H1 (cell line): ENCODE measurements around the gene TNFAIP2. TPM values are rescaled to one million over a fixed set of nuclear protein-coding genes. Genes with fewer than 3 reads are reported as not detected.

Source experiments
- CTCF ChIA-PET: fragments of 300-600 bp; sonication (Branson Sonifier 250); formaldehyde crosslinking; loops from one replicate; lab custom pipeline; 2021; ENCODE audit not compliant: partially characterized antibody; lab: Charles Lee
- POLR2A ChIA-PET: fragments of 300-600 bp; sonication (Branson Sonifier 250); formaldehyde crosslinking; loops from one replicate; lab custom pipeline; 2021; ENCODE audit warnings: inconsistent platforms; ENCODE audit not compliant: partially characterized antibody; lab: Charles Lee
- DNase-seq, 2 experiments: peaks; one replicate each; pipeline versions ENCODE4 v3.0.0 to v3.0.0-alpha.2; 2010 to 2022; ENCODE audit warnings: low spot score in 2 of 2, low read depth in 1 of 2, mixed read lengths in 1 of 2
- FAIRE-seq: peaks from 2 replicates; lab custom pipeline; 2011; peaks lifted over from hg19 to GRCh38; lab: Jason Lieb, UNC
- H2AFZ ChIP-seq: 2 replicates; pipeline ENCODE4 v1.8.1; 2012; ENCODE audit warnings: low read length, inconsistent platforms
- H2AK5ac ChIP-seq: 2 replicates; pipeline ENCODE4 v1.6.1; 2013; ENCODE audit warnings: low read depth, low read length
- H2BK120ac ChIP-seq: replicated peaks from 2 replicates; pipeline ENCODE3; 2013; ENCODE audit warnings: low read depth, low read length, inconsistent platforms
- H2BK12ac ChIP-seq: 2 replicates; pipeline ENCODE4 v1.6.1; 2013; ENCODE audit warnings: low read depth, low read length
- H2BK15ac ChIP-seq: 2 replicates; pipeline ENCODE4 v1.6.1; 2013; ENCODE audit warnings: low read length
- H2BK20ac ChIP-seq: 2 replicates; pipeline ENCODE4 v1.6.1; 2013; ENCODE audit warnings: low read length
- H2BK5ac ChIP-seq: 2 replicates; pipeline ENCODE4 v1.6.1; 2013; ENCODE audit warnings: low read depth, low read length
- H3K14ac ChIP-seq: 2 replicates; pipeline ENCODE4 v1.6.1; 2013; ENCODE audit warnings: inconsistent platforms; ENCODE audit not compliant: insufficient read length
- H3K18ac ChIP-seq: 2 replicates; pipeline ENCODE4 v1.6.1; 2013; ENCODE audit warnings: low read length; ENCODE audit errors: extremely low read depth
- H3K23ac ChIP-seq: 2 replicates; pipeline ENCODE4 v1.6.1; 2013; ENCODE audit warnings: inconsistent platforms; ENCODE audit not compliant: insufficient read length
- H3K23me2 ChIP-seq: 2 replicates; pipeline ENCODE4 v1.6.1; 2013; ENCODE audit warnings: low read depth, low read length
- H3K27ac ChIP-seq: 2 replicates; pipeline ENCODE4 v1.6.1; 2011; ENCODE audit warnings: low read depth, low read length, inconsistent platforms
- H3K27me3 ChIP-seq, 4 experiments: replicated peaks in 1 of 4; 1 replicate in 1 of 4; 2 replicates in 3 of 4; pipeline versions ENCODE4 v1.6.1 to v1.8.1; 2011 to 2013; ENCODE audit warnings: low read length in 3 of 4, mild to moderate bottlenecking in 3 of 4, inconsistent platforms in 2 of 4, mixed read lengths in 2 of 4, moderate library complexity in 1 of 4; ENCODE audit not compliant: control insufficient read depth in 3 of 4, insufficient read depth in 3 of 4; ENCODE audit errors: extremely low read depth in 1 of 4
- H3K36me3 ChIP-seq, 4 experiments: 2 replicates each; pipeline versions ENCODE4 v1.6.1 to v1.8.1; 2011 to 2013; ENCODE audit warnings: mild to moderate bottlenecking in 4 of 4, low read length in 3 of 4, moderate library complexity in 2 of 4, control low read depth in 1 of 4, inconsistent platforms in 1 of 4; ENCODE audit not compliant: insufficient read depth in 4 of 4, control insufficient read depth in 2 of 4
- H3K4ac ChIP-seq: replicated peaks from 2 replicates; pipeline ENCODE3; 2013; ENCODE audit warnings: low read length, low read depth, mixed read lengths, inconsistent platforms; ENCODE audit not compliant: insufficient read length
- H3K4me1 ChIP-seq, 4 experiments: replicated peaks in 1 of 4; 1 replicate in 1 of 4; 2 replicates in 3 of 4; pipeline versions ENCODE4 v1.6.1 to v1.8.1; 2011 to 2013; ENCODE audit warnings: low read length in 3 of 4, inconsistent platforms in 2 of 4, mixed read lengths in 1 of 4; ENCODE audit not compliant: insufficient read depth in 4 of 4, control insufficient read depth in 3 of 4
- H3K4me2 ChIP-seq, 2 experiments: 2 replicates each; pipeline versions ENCODE4 v1.6.1 to v1.8.1; 2011 to 2013; ENCODE audit warnings: low read depth in 2 of 2, low read length in 2 of 2, control low read depth in 1 of 2, inconsistent platforms in 1 of 2, mild to moderate bottlenecking in 1 of 2; ENCODE audit not compliant: insufficient read depth in 1 of 2
- H3K4me3 ChIP-seq, 4 experiments: fragments of 200-600, 300-600 bp in 1 of 4; sonication (generic), shearing (Covaris generic), sonication (Bioruptor Twin) in 1 of 4; 2 replicates each; pipeline versions ENCODE4 v1.5.1 to v1.8.1; 2011 to 2016; ENCODE audit warnings: low read length in 4 of 4, low read depth in 3 of 4, control low read depth in 2 of 4, inconsistent platforms in 2 of 4, mild to moderate bottlenecking in 2 of 4, mixed read lengths in 1 of 4, moderate library complexity in 1 of 4; ENCODE audit not compliant: insufficient read depth in 2 of 4; ENCODE audit errors: extremely low read depth in 1 of 4
- H3K56ac ChIP-seq: replicated peaks from 2 replicates; pipeline ENCODE3; 2013; ENCODE audit warnings: low read depth, mild to moderate bottlenecking, mixed read lengths, low read length, inconsistent platforms; ENCODE audit not compliant: insufficient read length
- H3K79me1 ChIP-seq: 2 replicates; pipeline ENCODE4 v1.6.1; 2013; ENCODE audit warnings: low read depth, low read length, control low read depth
- H3K79me2 ChIP-seq, 2 experiments: 2 replicates each; pipeline versions ENCODE4 v1.6.1 to v1.8.1; 2012 to 2013; ENCODE audit warnings: low read length in 2 of 2, mild to moderate bottlenecking in 2 of 2, inconsistent platforms in 1 of 2; ENCODE audit not compliant: insufficient read depth in 2 of 2, control insufficient read depth in 1 of 2
- H3K9ac ChIP-seq, 4 experiments: replicated peaks in 1 of 4; 1 replicate in 1 of 4; 2 replicates in 3 of 4; pipeline versions ENCODE4 v1.6.1 to v1.8.1; 2011 to 2013; ENCODE audit warnings: low read depth in 3 of 4, low read length in 3 of 4, control low read depth in 2 of 4, mild to moderate bottlenecking in 2 of 4, moderate library complexity in 2 of 4, inconsistent platforms in 1 of 4; ENCODE audit errors: extremely low read depth in 1 of 4
- H3K9me3 ChIP-seq, 2 experiments: 2 replicates each; pipeline versions ENCODE4 v1.6.1 to v1.8.1; 2012 to 2013; ENCODE audit warnings: mild to moderate bottlenecking in 2 of 2, moderate library complexity in 2 of 2, control low read depth in 1 of 2, inconsistent platforms in 1 of 2, low read depth in 1 of 2, low read length in 1 of 2, mixed read lengths in 1 of 2; ENCODE audit not compliant: insufficient read depth in 2 of 2
- H4K20me1 ChIP-seq, 2 experiments: replicated peaks in 1 of 2; 2 replicates each; pipeline versions ENCODE3 to v1.8.1; 2011 to 2013; ENCODE audit warnings: inconsistent platforms in 2 of 2, low read length in 2 of 2, mild to moderate bottlenecking in 1 of 2; ENCODE audit not compliant: insufficient read depth in 2 of 2, control insufficient read depth in 1 of 2
- H4K5ac ChIP-seq: 2 replicates; pipeline ENCODE4 v1.6.1; 2013; ENCODE audit warnings: low read length, low read depth, mixed read lengths, inconsistent platforms; ENCODE audit not compliant: insufficient read length
- H4K8ac ChIP-seq: 2 replicates; pipeline ENCODE4 v1.8.0; 2013; ENCODE audit warnings: mild to moderate bottlenecking, moderate library complexity, low read length, inconsistent platforms; ENCODE audit not compliant: insufficient read depth; ENCODE audit errors: extremely low read depth
- H4K91ac ChIP-seq: replicated peaks from 2 replicates; pipeline ENCODE3; 2013; ENCODE audit warnings: low read length, mixed read lengths, inconsistent platforms; ENCODE audit not compliant: insufficient read length
- ATF3 ChIP-seq: IDR thresholded peaks from 2 replicates; pipeline ENCODE4 v1.6.1; 2011; ENCODE audit warnings: low read depth, mild to moderate bottlenecking, low read length; ENCODE audit not compliant: insufficient read depth
- BACH1 ChIP-seq: IDR thresholded peaks from 2 replicates; pipeline ENCODE4 v1.6.1; 2012; ENCODE audit warnings: low read length, improper control_type of control experiment
- GTF2F1 ChIP-seq: IDR thresholded peaks from 2 replicates; pipeline ENCODE4 v1.6.1; 2012; ENCODE audit warnings: low read depth, low read length, improper control_type of control experiment, borderline replicate concordance
- HDAC6 ChIP-seq: IDR thresholded peaks from one replicate; pipeline ENCODE4 v1.7.1; 2012; ENCODE audit warnings: low read depth, mild to moderate bottlenecking, inconsistent platforms, low read length, moderate library complexity
- NANOG ChIP-seq: IDR thresholded peaks from 2 replicates; pipeline ENCODE4 v1.6.1; 2011; ENCODE audit warnings: low read length, low read depth, mild to moderate bottlenecking, inconsistent platforms; ENCODE audit not compliant: insufficient read depth, poor library complexity, severe bottlenecking
- RXRA ChIP-seq: IDR thresholded peaks from 2 replicates; pipeline ENCODE4 v1.6.1; 2011; ENCODE audit warnings: low read depth, mild to moderate bottlenecking, low read length, moderate library complexity; ENCODE audit not compliant: insufficient read depth
- SIN3A ChIP-seq, 2 experiments: IDR thresholded peaks in 1 of 2; conservative IDR thresholded peaks in 1 of 2; 2 replicates each; pipeline ENCODE4 v1.6.1; 2011 to 2012; ENCODE audit warnings: low read length in 2 of 2, improper control_type of control experiment in 1 of 2, low read depth in 1 of 2, mild to moderate bottlenecking in 1 of 2
- YY1 ChIP-seq: IDR thresholded peaks from 2 replicates; pipeline ENCODE4 v1.6.1; 2011; ENCODE audit warnings: low read depth, mild to moderate bottlenecking, low read length
- WGBS, 2 experiments: shearing (Covaris generic) in 1 of 2; methylation state at CpG; one replicate each; pipeline versions ENCODE4 v1.1.6 to v1.1.7; 2013 to 2015; ENCODE audit warnings: low lambda C conversion rate in 2 of 2, mixed read lengths in 2 of 2, inconsistent platforms in 1 of 2, low coverage in 1 of 2, missing lambda C conversion rate in 1 of 2; ENCODE audit not compliant: insufficient replicate concordance in 2 of 2, insufficient coverage in 1 of 2, insufficient read length in 1 of 2; ENCODE audit errors: extremely low coverage in 1 of 2, missing lambda C conversion rate in 1 of 2; 5-methylcytosine and 5-hydroxymethylcytosine counted together
- polyA plus RNA-seq, 7 experiments: library from polyadenylated mRNA; depleted of rRNA in 3 of 7; stranded (reverse) in 5 of 7; unstranded in 2 of 7; fragments of >200 nt in 5 of 7; fragments of 200-250 nt in 2 of 7; gene quantifications; 1 replicate in 5 of 7; 2 replicates in 1 of 7; 4 replicates in 1 of 7; pipeline versions ENCODE4 v1.2.1 to v1.2.3, GENCODE V29; 2011 to 2013; ENCODE audit warnings: missing spikeins in 2 of 7, mixed read lengths in 2 of 7
- total RNA-seq: library from RNA; stranded (reverse); fragmentation: NEBNext Ultra II Directional; extraction: Animal tissue kit (Norgen Biotek cat#: 25700); gene quantifications from 2 replicates; pipeline ENCODE4 v1.2.1, GENCODE V29; 2021

TNFAIP2 gene
- total and polyA plus RNA-seq, 2 of the 8 experiments (the other 6 are each of a cell fraction or from before 2014, with no cell fraction given): 28.3 to 34.5 TPM

DNA sequence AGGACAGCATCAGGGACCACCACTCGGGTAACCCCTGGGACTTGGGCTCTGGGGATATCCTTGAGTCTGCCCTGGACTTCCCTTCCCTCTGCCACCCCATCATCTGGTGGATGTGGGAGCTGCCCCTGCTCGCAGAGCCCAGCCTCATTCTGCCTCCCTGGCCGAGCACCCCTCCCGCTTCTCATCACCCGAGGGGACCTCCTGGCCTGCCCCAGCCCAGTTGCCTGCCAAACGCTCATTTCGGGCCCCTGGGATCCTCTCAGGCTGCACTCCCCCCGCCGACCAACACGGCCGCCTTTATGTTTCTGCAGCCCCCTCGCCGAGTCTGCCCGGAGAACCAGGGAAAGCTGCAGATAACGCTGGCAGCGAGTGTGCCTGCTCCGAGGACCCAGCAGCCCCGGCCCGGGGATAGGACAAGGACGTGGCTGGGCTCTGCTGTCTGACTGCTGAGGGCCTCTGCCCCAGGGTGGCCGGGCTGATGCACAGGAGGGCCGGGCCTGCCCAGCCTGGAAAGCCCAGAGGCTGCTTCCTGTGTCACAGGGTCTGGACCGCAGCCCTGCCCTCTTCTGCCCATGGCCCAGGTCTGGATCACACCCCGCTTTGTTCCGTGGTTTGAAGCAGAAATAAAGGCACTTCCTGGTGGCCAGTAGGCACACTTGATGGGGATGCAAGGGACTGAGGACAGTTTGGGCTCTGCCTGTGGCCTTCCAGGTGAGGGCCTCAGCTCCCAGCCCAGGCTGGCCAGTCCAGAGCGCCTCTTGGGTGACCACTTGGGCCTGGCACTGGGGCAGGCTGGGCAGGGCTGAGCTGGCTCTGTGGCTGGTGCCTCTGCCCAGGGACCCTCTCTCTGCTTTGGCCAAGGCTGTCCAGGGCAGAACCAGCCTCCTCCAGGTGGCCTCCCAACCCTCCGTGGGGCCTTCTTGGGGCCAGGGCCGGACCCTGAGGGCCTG is 33.6 kb upstream of the TNFAIP2 start:
- TF ChIP-seq NANOG: no peak
- TF ChIP-seq SIN3A (conservative IDR thresholded peaks at IDR 0.05 in 1 of 2, IDR thresholded peaks at IDR 0.05 in 1 of 2; ENCODE audit: low read depth in 1 of 2, low read length in 2 of 2): no peak
- no peak for TF ChIP-seq GTF2F1
- no peak for TF ChIP-seq RXRA
- no peak for TF ChIP-seq HDAC6
- no peak for TF ChIP-seq ATF3
- no peak for TF ChIP-seq YY1
- no peak for TF ChIP-seq BACH1
- Histone ChIP-seq H4K8ac (no peak overlapping the region; the same call in 1 of the 2 replicates), H3K4me3 (no peak overlapping the region), H3K27ac (no peak overlapping the region), H2BK12ac (peak overlapping the region; percentile 39; the same call in 1 of the 2 replicates), H3K79me2 (no peaks in the 10 kb centered on the region), H3K79me1 (no peaks in the 10 kb centered on the region), H3K4ac (no peak overlapping the region), H3K4me1 (peaks cover 2 to 13% (median 4%) of the 10 kb centered on the region in 4 experiments; a peak in 6 of 7 replicates), H3K18ac (no peak overlapping the region), H4K91ac (no peak overlapping the region), H3K56ac (no peak overlapping the region), H2AK5ac (no peak overlapping the region), H3K23me2 (peaks cover 4% of the 10 kb centered on the region; the same call in 1 of the 2 replicates), H3K23ac (no peak overlapping the region), H3K4me2 (no peak overlapping the region), H2BK120ac (no peak overlapping the region), H3K9me3 (no peaks in the 10 kb centered on the region), H3K14ac (no peak overlapping the region), H4K5ac (no peak overlapping the region), H3K27me3 (peaks cover 2 to 15% (median 10%) of the 10 kb centered on the region in 4 experiments), H4K20me1 (peaks cover 0 to 3% of the 10 kb centered on the region in 2 experiments), H2AFZ (no peak overlapping the region), H3K9ac (no peak overlapping the region), H3K36me3 (no peaks in the 10 kb centered on the region), H2BK15ac (no peak overlapping the region; the same call in 1 of the 2 replicates), H2BK5ac (no peak overlapping the region), H2BK20ac (no peak overlapping the region)
- DNase-seq (no peak), FAIRE-seq (no peak)
- POLR2A ChIA-PET: no interaction called here
- WGBS, 2 experiments: 90% methylated on average over 28 of the region's 28 CpGs; no CpG with 5 or more reads in 1 of the 2 experiments
- CTCF ChIA-PET: interaction anchor here (0.9 to 5.2 kb wide), 7 partner anchors 9 to 192 kb away, joined by 3 to 43 read pairs (median 7); no protein-coding TSS in a partner anchor
